Measurements from ENCODE around the gene ABLIM2. TPM values are rescaled to one million over a fixed set of nuclear protein-coding genes. Genes with fewer than 3 reads are reported as not detected.

ABLIM2 gene
- total RNA-seq, 1 experiment from 2014 or later: 1.0 TPM

DNA sequence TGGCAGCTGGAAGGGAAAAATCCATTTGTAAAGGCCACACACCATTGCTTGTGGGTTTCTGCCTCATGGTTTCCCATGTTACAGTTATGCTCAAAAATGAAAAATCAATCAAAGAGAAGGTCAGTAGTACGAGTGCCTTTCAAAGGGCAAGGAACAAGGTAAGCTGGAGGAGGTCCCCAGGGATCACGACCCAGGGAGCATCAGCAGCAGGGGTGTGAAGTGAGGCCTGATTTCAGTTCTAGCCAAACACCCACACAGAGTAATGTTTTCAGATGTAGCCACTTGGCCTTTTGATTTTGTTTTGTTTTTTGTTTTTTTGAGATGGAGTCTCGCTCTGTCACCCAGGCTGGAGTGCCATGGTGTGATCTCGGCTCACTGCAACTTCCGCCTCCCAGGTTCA lies 149.5 kb downstream of the ABLIM2 start:
- H2BK5ac ChIP-seq (ENCODE audit: insufficient read length, low read length): no peak overlapping the region
- no peak overlapping the region for H3K18ac ChIP-seq (ENCODE audit: insufficient read length, low read depth, low read length)
- H3K27ac Mint-ChIP-seq: no peak overlapping the region; a peak in 1 of 7 replicates
- H3K79me1 ChIP-seq (ENCODE audit: insufficient read depth, low read depth, low read length, poor library complexity, severe bottlenecking): no peaks in the 10 kb centered on the region
- no peaks in the 10 kb centered on the region for H3K4me1 ChIP-seq (ENCODE audit: insufficient read depth, low read length)
- H2BK12ac ChIP-seq (ENCODE audit: insufficient read length, low read depth, low read length): no peak overlapping the region
- H4K20me1 ChIP-seq (ENCODE audit: control insufficient read depth, insufficient read depth, insufficient read length): no peaks in the 10 kb centered on the region
- H3K79me2 ChIP-seq (ENCODE audit: insufficient read depth, low read length): no peaks in the 10 kb centered on the region
- no peak overlapping the region for H3K56ac ChIP-seq (ENCODE audit: insufficient read length, low read depth, low read length)
- no peak for TF ChIP-seq CTCF (conservative IDR thresholded peaks at IDR 0.05)
- no peak overlapping the region for H3K4me2 ChIP-seq (ENCODE audit: insufficient read depth, insufficient read length, low read length)
- H2AK5ac ChIP-seq (ENCODE audit: insufficient read length, low read length): no peak overlapping the region
- H3K14ac ChIP-seq (ENCODE audit: insufficient read depth, low read length): no peak overlapping the region
- no peaks in the 10 kb centered on the region for H3K23me2 ChIP-seq (ENCODE audit: insufficient read length, low read depth, low read length, poor library complexity, severe bottlenecking)
- no peak overlapping the region for H3K4ac ChIP-seq (ENCODE audit: low read depth, low read length)
- H4K5ac ChIP-seq (ENCODE audit: insufficient read length, low read depth, low read length): no peak overlapping the region
- H2BK120ac ChIP-seq (ENCODE audit: low read depth, low read length, poor library complexity, severe bottlenecking): no peak overlapping the region
- no peak overlapping the region for H3T11ph ChIP-seq (ENCODE audit: low read length)
- H2BK20ac ChIP-seq (ENCODE audit: low read depth, low read length, poor library complexity, severe bottlenecking): no peak overlapping the region
- H2BK15ac ChIP-seq (ENCODE audit: low read depth, low read length): no peak overlapping the region
- no peak overlapping the region for H4K8ac ChIP-seq (replicated peaks; ENCODE audit: insufficient read length, low read depth, low read length)
- H2AFZ ChIP-seq (ENCODE audit: low read length): no peak overlapping the region
- H3K27ac ChIP-seq (ENCODE audit: insufficient read length, low read depth, low read length): no peak overlapping the region
- H3K4me3 Mint-ChIP-seq: no peak overlapping the region
- H4K91ac ChIP-seq (ENCODE audit: insufficient read length, low read depth, low read length): no peak overlapping the region
- WGBS (ENCODE audit: extremely low coverage, insufficient read length, low lambda C conversion rate): no CpG with 5 or more reads among the region's 5 CpGs
- no peaks in the 10 kb centered on the region; a peak in 1 of 5 replicates for H3K9me3 Mint-ChIP-seq
- no peak for DNase-seq
- H3K27me3 ChIP-seq (ENCODE audit: insufficient read depth, low read length): no peaks in the 10 kb centered on the region
- H3K27me3 Mint-ChIP-seq (ENCODE audit: low read depth): peaks cover 2% of the 10 kb centered on the region
- no peaks in the 10 kb centered on the region for H3K9me3 ChIP-seq (ENCODE audit: control insufficient read depth, low read depth, low read length)
- no peak overlapping the region for H3K9ac ChIP-seq (ENCODE audit: extremely low read depth, insufficient read length, low read length)
- no peak overlapping the region for H3K23ac ChIP-seq (ENCODE audit: insufficient read length, low read depth, low read length)
- H3K36me3 Mint-ChIP-seq (ENCODE audit: insufficient read depth in 1 of 3, low read depth in 3 of 3): no peaks in the 10 kb centered on the region
- peaks cover 10 to 14% of the 10 kb centered on the region in 2 experiments for H3K4me1 Mint-ChIP-seq
